NCI-H82 (cell line): Measurements from ENCODE around the gene MXRA7.
"Not testable (repeated sequence)": the region's sequence is repeated elsewhere in the genome, so short reads cannot be mapped to it uniquely, and the experiment has no call there.

Experiments used
- DNase-seq: peaks from one replicate; lab custom pipeline; 2025; lab: John Stamatoyannopoulos, UW

The MXRA7 gene, protein sequence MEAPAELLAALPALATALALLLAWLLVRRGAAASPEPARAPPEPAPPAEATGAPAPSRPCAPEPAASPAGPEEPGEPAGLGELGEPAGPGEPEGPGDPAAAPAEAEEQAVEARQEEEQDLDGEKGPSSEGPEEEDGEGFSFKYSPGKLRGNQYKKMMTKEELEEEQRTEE

DNA sequence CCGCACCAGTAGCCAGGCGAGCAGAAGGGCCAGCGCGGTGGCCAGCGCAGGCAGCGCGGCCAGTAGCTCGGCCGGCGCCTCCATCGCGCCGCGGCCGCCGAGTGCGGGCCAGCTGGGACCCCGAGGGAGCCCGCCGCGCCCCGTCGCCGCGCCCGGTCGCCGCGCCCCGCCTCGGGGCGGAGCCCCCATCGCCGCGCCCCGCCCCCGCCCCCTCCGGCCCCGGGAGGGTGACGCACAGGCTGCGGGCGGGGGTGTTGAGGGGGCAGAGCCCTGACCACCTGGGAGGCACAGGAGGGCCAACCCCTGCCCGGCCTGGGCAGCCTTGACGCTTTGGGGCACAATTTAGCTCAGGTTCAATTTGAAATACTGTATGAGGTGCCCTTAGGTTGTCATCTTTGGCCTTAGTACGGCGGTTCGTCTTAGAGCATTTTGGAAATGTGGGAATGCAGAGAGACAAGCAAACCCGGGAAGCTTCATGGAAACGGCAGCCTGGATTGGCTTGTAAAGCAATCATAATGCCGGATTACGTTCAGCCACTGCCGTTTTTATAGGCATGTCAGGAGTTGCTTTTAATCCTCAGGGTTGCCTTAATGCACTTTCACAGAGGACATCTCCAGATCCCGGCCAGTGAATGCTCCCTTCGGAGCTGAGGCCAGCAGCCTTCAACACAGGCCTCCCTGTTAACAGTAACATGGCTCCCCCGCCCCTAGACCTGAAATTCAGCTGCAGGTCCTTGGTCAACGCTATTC is at the start of gene MXRA7:
Gene MXRA7, minus strand, starts transcription at position 103 of the 749 bp plus-strand sequence. Its CDS starts 19 bp downstream, at position 84.
- peak; percentile 98 for DNase-seq

DNA sequence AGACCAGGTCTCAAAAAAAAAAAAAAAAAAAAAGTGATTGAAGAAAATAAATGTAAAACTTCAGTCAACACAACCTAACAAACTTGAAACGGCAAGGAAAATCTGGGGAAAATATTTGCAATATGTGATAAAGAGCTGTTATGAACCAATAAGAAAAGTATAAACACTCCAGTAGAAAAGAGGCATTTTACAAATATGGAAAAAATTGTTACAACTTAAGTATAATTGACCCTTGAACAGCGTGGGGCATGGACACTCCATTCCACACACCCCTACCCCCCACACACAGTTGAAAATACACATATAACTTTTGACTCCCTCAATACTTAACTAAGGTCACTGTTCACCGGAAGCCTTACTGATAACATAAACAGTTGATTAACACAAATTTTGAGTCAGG is 47.8 kb upstream of the MXRA7 start:
- no peak for DNase-seq

DNA sequence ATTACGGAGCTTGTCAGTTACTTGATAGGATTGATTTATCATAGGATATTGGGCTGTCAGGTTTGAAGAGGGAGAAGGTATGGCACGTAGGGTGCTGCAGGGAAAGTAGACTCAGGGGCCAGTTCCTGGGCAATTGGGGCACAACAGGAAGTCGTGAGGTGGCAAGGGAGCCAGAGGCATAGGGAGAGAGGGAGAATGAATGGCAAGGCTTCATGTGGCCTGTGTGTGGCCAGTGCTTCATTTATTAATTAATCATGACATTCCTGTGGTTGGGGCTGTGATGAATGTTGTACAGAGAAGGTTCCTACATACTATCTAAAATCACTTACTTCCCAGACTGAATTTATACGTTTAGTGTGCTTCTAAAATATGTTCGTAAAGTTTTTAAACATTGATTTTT is 46.5 kb upstream of the MXRA7 start:
- no peak for DNase-seq

DNA sequence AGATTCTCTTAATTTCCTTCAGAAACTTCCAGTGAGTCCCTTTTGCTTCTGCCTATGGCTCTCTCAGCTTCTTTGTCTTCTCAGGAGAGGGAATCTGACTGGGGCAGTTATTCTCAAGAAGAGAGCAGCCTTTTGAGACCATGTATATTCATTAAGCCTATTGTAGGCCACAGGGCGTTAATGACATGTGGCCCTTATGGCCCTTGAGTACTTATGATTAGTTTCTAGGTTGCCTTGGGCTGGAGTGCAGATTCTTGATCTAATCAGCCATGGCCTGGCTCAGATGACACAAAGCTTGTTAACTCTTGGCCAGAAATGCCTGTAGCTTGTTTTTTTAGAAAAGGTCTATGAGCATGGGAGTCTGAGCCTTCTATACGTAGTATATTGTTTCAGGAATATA is 44.5 kb upstream of the MXRA7 start:
- DNase-seq: peak; percentile 95

DNA sequence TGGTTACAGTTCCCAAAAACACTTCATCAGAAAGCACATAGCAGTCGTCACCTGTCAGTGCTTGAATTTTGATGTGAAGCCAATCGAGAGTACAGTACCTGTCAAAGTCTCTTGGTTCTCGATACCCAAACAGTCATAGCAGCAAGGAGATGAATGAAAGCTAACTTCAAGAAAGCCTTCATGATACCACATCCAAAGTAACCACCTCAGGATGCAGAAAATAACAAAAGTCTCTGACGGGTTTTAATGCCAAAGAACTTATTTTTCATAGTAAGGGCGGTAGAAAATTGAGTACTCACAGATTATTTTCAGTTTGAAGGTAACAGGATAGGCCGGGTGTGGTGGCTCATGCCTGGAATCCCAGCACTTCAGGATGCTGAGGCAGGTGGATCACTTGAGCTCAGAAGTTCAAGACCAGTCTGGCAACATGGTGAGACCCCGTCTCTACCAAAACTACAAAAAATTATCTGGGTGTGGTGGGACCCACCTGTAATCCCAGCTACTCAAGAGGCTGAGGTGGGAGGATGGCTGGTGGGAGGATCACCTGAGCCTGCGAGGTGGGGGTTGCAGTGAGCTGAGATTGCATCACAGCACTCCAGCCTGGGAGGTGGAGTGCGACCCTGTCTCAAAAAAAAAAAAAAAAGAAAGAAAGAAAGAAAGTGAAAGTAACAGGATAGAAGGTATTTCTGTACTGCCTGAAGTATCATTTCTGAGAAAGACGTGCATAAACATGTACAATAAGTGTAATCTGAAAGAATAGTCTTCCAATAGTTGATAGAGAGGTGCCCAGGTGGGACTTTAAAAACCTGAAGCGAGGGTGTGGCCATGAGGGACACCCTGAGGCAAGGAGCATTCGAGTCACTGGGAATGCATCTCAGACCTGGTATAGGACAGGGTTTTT is 42.5 kb upstream of the MXRA7 start:
- no peak for DNase-seq

DNA sequence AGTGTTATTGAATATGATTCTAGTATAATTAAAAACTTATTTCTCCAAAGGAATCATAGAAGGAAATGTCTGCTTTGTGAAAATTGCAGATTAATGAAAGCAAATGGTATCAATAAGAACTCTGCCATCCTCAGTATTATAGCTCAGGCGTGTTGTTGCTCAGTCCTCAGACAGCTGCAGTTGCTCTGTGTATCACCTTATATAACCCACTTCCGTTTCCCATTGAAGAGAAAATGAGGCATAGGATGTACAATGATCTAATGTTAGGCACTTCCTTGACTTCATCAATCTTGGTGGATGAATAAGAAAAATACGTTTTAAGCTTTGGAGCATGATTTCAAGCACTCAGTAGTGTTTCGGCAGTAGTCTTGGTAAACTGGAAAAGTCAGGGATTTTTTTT is 41.2 kb upstream of the MXRA7 start:
- no peak for DNase-seq

DNA sequence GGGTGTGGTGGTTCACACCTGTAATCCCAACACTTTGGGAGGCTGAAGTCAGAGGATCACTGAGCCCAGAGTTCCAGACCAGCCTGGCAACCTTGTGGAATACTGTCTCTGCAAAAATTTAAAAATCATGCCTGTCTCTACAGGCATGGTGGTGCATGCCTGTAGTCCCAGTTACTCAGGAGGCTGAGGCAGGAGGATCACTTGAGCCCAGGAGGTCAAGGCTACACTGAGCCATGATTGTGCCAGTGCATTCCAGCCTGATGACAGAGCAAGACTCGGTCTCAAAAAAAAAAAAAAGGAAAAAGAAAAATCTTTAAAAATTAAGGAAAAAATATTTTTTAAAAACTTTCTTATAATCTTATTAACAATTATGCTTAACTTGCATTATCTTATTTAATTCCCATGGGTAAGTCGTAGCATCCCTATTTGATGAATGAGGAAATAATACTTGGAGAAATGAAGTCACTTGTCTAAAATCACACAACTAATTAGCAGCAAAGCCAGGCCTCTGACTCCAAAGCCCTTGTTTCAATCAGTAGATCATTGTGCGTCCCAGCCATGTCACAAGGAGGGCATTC is 40.7 kb upstream of the MXRA7 start:
- no peak for DNase-seq

DNA sequence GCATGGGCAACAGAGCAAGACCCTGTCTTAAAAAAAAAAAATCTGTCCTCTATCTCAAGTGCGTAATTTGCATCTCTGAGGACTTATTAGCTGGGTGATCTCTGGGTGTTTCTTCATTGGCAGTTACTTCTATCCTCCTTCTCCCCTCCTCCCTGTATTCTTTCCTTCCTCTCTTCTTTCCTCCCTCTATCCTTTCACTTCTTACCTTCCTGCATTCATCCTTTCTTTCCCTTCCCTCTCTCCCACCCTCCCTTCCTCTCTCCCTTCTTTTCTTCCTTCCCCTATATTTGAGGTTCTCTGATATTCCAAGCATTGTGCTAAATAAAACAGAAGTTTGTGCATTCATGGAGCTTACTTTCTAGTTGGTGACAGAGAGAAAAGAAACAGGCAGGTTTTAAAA is 37.9 kb upstream of the MXRA7 start:
- no peak for DNase-seq

DNA sequence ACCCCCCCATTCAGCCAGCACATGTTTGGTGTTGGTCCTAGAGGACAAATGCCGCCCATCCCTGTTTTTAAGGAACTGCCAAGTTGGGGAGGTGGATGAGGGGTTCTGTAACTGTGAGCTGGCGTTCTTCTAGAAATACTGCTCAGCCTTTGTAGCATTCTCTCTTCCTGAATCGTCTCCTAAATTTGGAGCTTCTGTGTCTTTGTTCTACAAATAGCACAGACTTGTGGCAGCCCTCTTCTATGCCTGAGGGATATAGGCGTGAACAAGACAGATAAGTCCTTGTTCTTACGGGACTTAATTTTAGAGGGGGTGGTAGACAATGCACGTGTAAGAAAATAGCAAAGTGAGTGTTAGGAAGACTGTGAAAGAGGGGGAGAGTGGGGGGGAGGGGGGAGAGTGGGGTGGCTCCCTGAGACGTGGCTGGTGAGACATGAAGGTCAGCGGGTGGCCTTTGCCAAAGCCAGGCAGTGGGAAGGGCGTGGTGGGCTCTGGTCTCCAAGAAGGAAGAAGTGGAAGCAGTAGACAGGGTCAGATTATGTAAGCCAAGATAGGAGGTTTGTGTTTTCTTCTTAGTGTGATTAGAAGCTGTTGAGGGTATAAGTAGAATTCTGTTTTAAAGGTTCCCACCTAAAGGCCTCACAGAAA is 37.1 kb upstream of the MXRA7 start:
- no peak for DNase-seq

DNA sequence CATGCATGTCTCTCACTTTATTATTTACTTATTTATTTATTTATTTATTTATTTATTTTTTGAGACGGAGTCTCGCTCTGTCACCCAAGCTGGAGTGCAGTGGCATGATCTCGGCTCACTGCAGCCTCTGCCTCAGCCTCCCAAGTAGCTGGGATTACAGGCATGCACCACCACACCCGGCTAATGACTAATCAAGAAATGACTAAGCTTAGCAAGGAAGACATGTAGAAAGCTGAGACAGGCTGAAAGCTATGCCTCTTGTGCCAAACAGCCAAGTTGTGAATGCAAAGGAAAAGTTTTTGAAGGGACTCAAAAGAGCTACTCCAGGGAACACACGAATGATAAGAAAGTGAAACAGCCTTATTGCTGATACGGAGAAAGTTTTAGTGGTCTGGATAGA is 35.0 kb upstream of the MXRA7 start:
- DNase-seq: not testable (repeated sequence)

DNA sequence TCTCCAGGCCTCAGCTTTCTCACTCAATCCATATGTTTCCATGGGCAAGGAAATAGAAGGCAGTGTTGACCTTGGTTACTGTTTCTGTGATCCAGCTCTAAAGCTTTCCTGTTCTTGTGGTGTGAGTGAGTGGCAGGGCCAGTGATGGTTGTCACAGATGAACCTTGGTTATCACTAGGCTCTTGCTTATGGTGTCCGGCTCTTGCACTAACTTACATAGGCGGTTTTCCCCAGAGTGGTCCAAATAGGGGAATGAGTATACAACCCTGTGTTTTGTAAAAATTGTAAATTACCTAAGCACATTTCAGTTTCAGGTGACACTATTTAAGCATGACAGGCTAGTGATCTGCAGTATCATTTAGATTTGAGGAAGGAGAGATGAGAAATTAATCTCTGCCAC is 34.0 kb upstream of the MXRA7 start:
- DNase-seq: no peak

DNA sequence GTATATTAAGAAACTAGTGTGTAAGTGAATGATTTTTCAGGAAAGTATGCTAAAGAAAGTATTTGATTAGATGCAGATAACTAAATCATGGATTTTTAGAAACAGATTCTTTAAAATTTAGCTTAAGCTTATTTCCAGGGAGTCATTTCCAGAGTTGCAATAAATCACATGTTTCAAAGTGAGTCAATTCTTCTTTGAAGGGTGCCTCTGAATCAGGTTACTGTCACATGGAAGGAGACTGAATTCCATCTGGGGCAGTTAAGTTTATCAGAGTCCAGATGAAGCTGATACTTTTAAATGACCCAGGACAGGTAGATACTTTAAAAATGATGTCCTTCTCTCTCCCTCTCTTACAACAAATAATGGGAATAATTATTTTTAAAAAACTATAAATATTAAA is 32.2 kb upstream of the MXRA7 start:
- no peak for DNase-seq

DNA sequence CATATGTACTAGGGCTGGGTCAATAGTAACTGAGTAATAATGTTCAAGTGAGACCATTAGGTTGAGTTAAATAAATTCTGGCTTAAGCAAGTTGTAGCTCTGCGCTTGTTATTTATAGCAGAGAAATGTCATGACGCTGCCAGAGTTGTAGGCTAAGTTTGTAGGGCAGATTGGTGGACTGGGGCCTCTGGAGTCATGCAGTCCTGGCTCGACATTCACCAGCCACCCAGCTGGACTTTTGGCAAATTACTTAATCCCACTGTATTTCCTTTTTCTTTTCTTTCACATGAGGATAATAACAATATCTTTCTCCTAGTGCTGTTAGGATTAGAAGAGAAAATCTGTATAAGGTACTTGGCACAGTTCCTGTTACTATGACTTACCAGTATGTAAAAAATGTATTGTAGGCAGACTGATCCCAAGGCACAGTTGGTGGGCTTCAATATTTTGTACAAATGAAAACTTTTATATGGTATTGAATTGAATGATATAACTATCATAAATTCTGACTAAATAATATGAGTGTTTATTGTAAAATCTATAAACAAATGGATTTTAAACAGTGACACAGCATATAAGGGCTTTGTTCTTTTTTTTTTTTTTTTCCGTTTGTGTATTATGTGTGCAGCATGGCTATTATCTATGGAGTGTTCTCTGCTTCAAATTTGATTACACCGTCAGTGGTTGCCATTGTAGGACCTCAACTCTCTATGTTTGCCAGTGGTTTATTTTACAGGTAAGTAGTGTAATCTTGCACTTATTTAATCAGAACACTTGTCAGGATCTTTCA is 29.8 kb upstream of the MXRA7 start:
- DNase-seq: no peak

DNA sequence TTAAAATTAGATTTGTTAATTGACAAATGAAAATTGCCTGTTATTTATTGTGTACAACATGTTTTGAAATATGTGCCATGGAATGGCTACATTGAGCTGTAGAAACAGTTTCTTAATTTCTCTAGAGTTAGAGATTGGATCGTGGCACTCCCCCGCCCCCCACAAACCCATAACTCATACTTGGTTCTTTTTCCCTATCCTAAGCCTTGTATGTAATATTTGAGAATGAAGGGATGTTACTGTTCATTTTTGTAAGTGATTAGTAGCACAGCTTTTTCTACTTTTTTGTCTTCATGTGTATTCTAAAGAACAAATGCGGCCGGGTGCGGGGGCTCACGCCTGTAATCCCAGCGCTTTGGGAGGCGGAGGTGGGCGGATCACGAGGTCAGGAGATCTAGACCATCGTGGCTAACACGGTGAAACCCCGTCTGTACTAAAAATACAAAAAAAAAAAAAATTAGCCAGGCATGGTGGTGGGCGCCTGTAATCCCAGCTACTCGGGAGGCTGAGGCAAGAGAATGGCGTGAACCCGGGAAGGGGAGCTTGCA is 28.9 kb upstream of the MXRA7 start:
- DNase-seq: not testable (repeated sequence)

DNA sequence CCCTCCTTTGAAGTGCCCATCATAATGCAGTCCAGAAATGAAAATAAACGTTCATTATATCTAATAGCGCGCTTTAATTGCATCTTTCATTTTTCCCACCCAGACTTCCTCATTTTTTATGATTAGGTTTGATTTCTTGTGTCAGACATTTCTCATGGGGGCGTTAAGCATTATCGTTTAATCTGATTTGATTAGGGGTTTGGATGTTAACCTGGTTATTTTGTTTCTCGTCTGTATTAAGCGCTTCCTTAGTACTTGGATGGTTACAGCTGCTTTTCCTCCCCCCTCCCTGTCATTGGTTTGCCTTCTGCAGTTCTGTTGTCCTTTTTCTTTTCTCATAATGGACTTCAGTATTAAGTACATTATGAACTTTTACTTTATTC is 27.7 kb upstream of the MXRA7 start:
- DNase-seq: peak; percentile 69

DNA sequence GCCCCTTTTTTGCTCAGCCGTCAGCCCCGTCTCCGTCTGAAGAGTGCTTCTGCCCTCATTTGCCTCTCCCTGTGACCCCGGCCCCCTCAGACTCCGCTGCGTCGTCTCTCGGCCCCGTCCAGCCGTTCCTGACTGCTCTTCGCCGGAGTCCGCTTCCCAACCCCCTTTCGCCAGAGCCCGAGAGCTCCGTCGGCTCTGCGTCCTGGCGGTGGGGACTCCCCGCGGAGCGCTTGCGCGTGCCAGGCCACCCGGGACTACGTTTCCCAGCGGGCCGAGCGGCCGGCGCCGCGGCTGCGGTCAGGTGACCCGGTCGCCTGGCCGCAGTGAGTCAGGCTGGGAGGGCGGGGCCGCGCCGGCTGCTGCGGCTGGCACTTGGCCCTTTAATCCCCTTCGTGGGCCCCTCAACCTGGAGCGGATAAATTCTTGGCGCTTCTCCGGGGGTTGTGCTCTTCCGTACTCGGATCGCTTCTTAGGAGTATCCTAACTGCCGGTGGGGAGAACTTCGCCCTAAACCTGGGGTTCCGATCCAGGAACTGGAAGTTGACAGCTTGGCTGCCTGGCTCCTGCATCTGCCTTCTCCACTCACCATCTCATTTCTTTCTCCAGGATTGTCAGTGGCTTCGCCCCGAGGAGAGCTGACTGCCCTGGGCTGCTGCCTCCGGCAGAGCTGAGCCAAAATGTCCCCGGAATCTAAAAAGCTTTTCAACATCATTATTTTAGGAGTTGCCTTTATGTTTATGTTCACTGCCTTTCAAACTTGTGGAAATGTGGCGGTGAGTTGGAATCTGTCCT is 27.1 kb upstream of the MXRA7 start, which contains the start of gene MFSD11:
Gene MFSD11, plus strand, starts transcription at position 444 of the 792 bp plus-strand sequence. Its CDS starts 234 bp downstream, at position 678.
- peak; percentile 98 for DNase-seq

DNA sequence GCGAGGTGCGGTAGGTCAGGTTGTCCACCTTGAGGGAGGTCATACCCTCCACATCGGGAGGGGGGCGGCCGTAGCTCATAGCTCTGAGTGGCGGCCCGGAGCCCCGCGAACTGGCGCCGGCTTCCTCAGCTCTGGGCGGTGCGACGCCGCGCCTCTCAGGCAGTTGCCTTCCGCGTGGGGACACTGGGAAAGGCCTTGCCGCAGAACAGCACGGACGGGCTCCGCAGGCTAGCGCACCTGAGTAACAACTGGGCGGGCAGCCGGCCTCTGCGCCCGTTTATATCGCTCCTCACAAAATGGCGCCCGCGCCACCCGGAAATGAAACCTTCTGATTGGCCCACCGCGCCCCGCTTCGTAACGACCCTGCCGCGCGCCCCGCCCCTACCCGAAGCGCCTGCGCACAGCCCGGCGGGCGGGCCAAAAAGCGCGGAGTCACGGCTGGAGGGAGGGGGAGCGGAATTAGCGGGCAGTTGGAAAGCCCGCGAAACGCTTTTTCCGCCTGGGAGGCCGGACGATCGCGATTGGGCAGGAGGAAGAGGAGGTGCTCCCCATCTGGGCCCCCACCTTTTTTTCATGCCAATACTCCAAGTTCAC is 26.4 kb upstream of the MXRA7 start, which contains the start of gene SRSF2:
Gene SRSF2, minus strand, starts transcription at position 250 of the 594 bp plus-strand sequence. Its CDS starts 171 bp downstream, at position 79.
- DNase-seq: peak; percentile 99

DNA sequence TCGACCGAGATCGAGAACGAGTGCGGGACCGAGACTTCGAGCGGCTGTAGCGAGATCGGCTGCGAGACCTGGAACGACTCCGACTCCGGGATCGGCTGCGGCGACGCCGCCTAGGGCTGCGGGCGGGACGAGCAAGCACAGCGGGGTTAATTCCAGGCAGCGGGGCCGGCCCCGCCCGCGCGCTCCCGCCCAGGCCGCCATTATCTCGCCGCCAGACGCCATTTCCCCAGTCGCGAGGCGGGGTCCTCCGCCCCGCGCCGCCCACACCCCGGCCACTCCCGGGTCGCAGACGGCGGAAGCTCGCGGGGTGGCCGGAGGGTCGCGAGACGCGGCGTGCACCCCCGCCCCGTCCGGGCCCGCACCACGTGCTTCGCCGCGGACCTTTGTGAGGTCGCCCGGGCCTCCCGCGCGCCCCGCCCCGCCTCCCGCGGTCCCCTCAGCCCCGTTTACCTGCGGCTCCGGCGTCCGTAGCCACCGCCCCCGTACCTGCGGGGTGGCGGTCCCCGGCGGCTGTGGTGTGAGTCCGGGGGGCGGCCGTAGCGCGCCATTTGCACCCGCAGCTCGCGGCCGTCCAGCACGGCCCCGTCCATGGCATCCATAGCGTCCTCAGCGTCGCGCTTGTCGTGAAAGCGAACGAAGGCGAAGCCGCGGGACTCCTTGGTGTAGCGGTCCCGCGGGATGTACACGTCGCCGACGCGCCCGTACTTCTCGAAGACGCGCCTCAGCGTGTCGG is 25.8 kb upstream of the MXRA7 start:
- peak; percentile 56 for DNase-seq
